CD14-positive monocyte (primary cell): ENCODE data around the gene MEGF6. TPM values are rescaled to one million over a fixed set of nuclear protein-coding genes. Genes with fewer than 3 reads are reported as not detected.

Experiments
- DNase-seq, 3 donors: peaks; one replicate each; pipeline ENCODE4 v3.0.0-alpha.2; 2011 to 2022
- H2AFZ ChIP-seq: 2 replicates; pipeline ENCODE4 v1.6.0; 2012; ENCODE audit warnings: mild to moderate bottlenecking, low read depth, low read length, inconsistent platforms; ENCODE audit not compliant: insufficient read depth, poor library complexity, severe bottlenecking
- H3K27ac ChIP-seq, 2 donors: 1 replicate in 1 of 2; 2 replicates in 1 of 2; pipeline ENCODE4 v1.5.1; 2012 to 2013; ENCODE audit warnings: low read length in 2 of 2, control low read depth in 1 of 2, inconsistent platforms in 1 of 2, low read depth in 1 of 2, mild to moderate bottlenecking in 1 of 2
- H3K27me3 ChIP-seq, 2 donors: one replicate each; pipeline versions ENCODE4 v1.6.0 to v1.6.1; 2011 to 2013; ENCODE audit warnings: low read length in 2 of 2; ENCODE audit not compliant: control insufficient read depth in 2 of 2, insufficient read depth in 2 of 2
- H3K36me3 ChIP-seq, 2 donors: replicated peaks in 1 of 2; 1 replicate in 1 of 2; 2 replicates in 1 of 2; pipeline versions ENCODE4 v1.5.1 to v1.6.1; 2012 to 2013; ENCODE audit warnings: low read length in 2 of 2, control low read depth in 1 of 2, inconsistent platforms in 1 of 2, mild to moderate bottlenecking in 1 of 2; ENCODE audit not compliant: insufficient read depth in 2 of 2, control insufficient read depth in 1 of 2
- H3K4me1 ChIP-seq, 2 donors: 1 replicate in 1 of 2; 2 replicates in 1 of 2; pipeline versions ENCODE4 v1.5.1 to v1.6.1; 2012 to 2013; ENCODE audit warnings: low read length in 2 of 2, control low read depth in 1 of 2, inconsistent platforms in 1 of 2, mild to moderate bottlenecking in 1 of 2, moderate library complexity in 1 of 2; ENCODE audit not compliant: insufficient read depth in 2 of 2, control insufficient read depth in 1 of 2
- H3K4me2 ChIP-seq: replicated peaks from 2 replicates; pipeline ENCODE3; 2012; ENCODE audit warnings: low read length, moderate library complexity, mild to moderate bottlenecking; ENCODE audit not compliant: poor library complexity, severe bottlenecking; ENCODE audit errors: extremely low read depth
- H3K4me3 ChIP-seq, 3 experiments: fragments of 200-600 bp in 1 of 3; sonication (generic) in 1 of 3; replicated peaks in 1 of 3; 1 replicate in 2 of 3; 2 replicates in 1 of 3; pipeline ENCODE4 v1.5.1; 2011 to 2013; ENCODE audit warnings: low read length in 3 of 3, mild to moderate bottlenecking in 3 of 3, control low read depth in 2 of 3, low read depth in 2 of 3, inconsistent platforms in 1 of 3, moderate library complexity in 1 of 3
- H3K79me2 ChIP-seq: 2 replicates; pipeline ENCODE4 v1.6.0; 2012; ENCODE audit warnings: mild to moderate bottlenecking, control low read depth, inconsistent platforms, low read length, moderate library complexity; ENCODE audit not compliant: insufficient read depth
- H3K9ac ChIP-seq: 2 replicates; pipeline ENCODE4 v1.6.0; 2017; ENCODE audit warnings: low read length, mild to moderate bottlenecking; ENCODE audit not compliant: insufficient read depth, poor library complexity, severe bottlenecking
- H3K9me3 ChIP-seq, 2 donors: replicated peaks in 1 of 2; 1 replicate in 1 of 2; 2 replicates in 1 of 2; pipeline versions ENCODE4 v1.5.1 to v1.6.1; 2012 to 2013; ENCODE audit warnings: low read length in 2 of 2, control low read depth in 1 of 2; ENCODE audit not compliant: control insufficient read depth in 1 of 2, insufficient read depth in 1 of 2
- H4K20me1 ChIP-seq: 2 replicates; pipeline ENCODE4 v1.6.0; 2012; ENCODE audit warnings: mild to moderate bottlenecking, low read length, control low read depth, moderate library complexity; ENCODE audit not compliant: insufficient read depth
- H3K27ac Mint-ChIP-seq, 7 donors: one replicate each; pipeline ENCODE4 v1.8.0; 2020; ENCODE audit warnings: mild to moderate bottlenecking in 7 of 7, mixed read lengths in 7 of 7, moderate library complexity in 6 of 7, inconsistent platforms in 2 of 7
- H3K27me3 Mint-ChIP-seq, 3 donors: one replicate each; pipeline ENCODE4 v1.8.0; 2021 to 2022; ENCODE audit warnings: low read depth in 3 of 3, mild to moderate bottlenecking in 3 of 3, mixed read lengths in 3 of 3, moderate library complexity in 3 of 3, inconsistent platforms in 1 of 3
- H3K36me3 Mint-ChIP-seq, 2 donors: one replicate each; pipeline ENCODE4 v1.8.0; 2020; ENCODE audit warnings: mixed read lengths in 2 of 2, inconsistent platforms in 1 of 2, mild to moderate bottlenecking in 1 of 2
- H3K4me1 Mint-ChIP-seq: one replicate; pipeline ENCODE4 v1.8.0; 2020; ENCODE audit warnings: mild to moderate bottlenecking, mixed read lengths
- H3K4me3 Mint-ChIP-seq, 2 donors: one replicate each; pipeline ENCODE4 v1.8.0; 2020; ENCODE audit warnings: mild to moderate bottlenecking in 2 of 2, mixed read lengths in 2 of 2, moderate library complexity in 1 of 2
- H3K9me3 Mint-ChIP-seq, 7 donors: one replicate each; pipeline ENCODE4 v1.8.0; 2020 to 2022; ENCODE audit warnings: mixed read lengths in 7 of 7, mild to moderate bottlenecking in 6 of 7, moderate library complexity in 6 of 7, inconsistent platforms in 2 of 7
- WGBS: methylation state at CpG from one replicate; pipeline ENCODE4 v1.1.5; 2013; ENCODE audit warnings: missing lambda C conversion rate; ENCODE audit not compliant: insufficient coverage; 5-methylcytosine and 5-hydroxymethylcytosine counted together
- intact Hi-C, 2 donors: fragments of 100-400 bp; cut with micrococcal nuclease; formaldehyde crosslinking; loops; one replicate each; pipeline versions ENCODE4 v1.15.0 to v1.15.1; 2023
- polyA plus RNA-seq, 3 donors: library from polyadenylated mRNA; depleted of rRNA in 1 of 3; unstranded in 2 of 3; stranded (reverse) in 1 of 3; fragments of 300-500 nt in 2 of 3; fragments of >200 nt in 1 of 3; fragmentation: Illumina TruSeq in 2 of 3; gene quantifications; 1 replicate in 2 of 3; 2 replicates in 1 of 3; pipeline ENCODE4 v1.2.3, GENCODE V29; 2012 to 2021
- TF ChIP-seq, protein P1 (sequence below): fragments of 200-600 bp; IDR thresholded peaks from one replicate; pipeline ENCODE4 v1.8.0; 2022; ENCODE audit warnings: antibody characterized with exemption, mild to moderate bottlenecking

The MEGF6 gene
- polyA plus RNA-seq, 3 donors, result 0.39 to 3.8 (median 1.2) TPM

DNA sequence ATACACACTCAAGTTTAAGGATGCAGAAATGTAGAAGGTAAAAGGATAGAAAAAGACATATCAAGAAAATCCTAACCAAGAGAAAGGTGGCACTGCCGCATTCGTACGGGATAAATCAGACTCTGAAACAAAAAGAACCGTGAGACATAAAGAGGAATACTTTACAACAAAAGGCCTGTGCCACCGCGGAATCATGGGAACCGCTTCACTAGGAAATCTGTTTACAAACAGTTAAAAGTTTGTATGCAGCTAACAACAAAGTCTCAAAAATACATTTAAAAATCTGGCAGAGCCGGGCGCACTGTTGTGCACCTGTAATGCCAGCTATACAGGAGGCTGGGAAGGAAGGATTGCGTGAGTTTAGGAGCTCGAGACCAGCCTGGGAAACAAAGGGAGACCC lies 30.5 kb upstream of the MEGF6 start:
- TF ChIP-seq, protein P1, sequence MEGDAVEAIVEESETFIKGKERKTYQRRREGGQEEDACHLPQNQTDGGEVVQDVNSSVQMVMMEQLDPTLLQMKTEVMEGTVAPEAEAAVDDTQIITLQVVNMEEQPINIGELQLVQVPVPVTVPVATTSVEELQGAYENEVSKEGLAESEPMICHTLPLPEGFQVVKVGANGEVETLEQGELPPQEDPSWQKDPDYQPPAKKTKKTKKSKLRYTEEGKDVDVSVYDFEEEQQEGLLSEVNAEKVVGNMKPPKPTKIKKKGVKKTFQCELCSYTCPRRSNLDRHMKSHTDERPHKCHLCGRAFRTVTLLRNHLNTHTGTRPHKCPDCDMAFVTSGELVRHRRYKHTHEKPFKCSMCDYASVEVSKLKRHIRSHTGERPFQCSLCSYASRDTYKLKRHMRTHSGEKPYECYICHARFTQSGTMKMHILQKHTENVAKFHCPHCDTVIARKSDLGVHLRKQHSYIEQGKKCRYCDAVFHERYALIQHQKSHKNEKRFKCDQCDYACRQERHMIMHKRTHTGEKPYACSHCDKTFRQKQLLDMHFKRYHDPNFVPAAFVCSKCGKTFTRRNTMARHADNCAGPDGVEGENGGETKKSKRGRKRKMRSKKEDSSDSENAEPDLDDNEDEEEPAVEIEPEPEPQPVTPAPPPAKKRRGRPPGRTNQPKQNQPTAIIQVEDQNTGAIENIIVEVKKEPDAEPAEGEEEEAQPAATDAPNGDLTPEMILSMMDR, result no peak
- H3K4me3 ChIP-seq, result no peak overlapping the region
- WGBS, result 100% methylated on average over 2 of the region's 11 CpGs
- Mint-ChIP-seq H3K4me1 (no peaks in the 10 kb centered on the region), H3K36me3 (peaks cover 69 to 88% of the 10 kb centered on the region in 2 donors), H3K27ac (no peak overlapping the region), H3K27me3 (peaks cover 0 to 3% (median 0%) of the 10 kb centered on the region in 3 donors), H3K9me3 (peaks cover 0 to 3% (median 0%) of the 10 kb centered on the region in 7 donors), H3K4me3 (no peak overlapping the region)
- no peak overlapping the region for H2AFZ ChIP-seq
- intact Hi-C loops, result no loop called here
- no peaks in the 10 kb centered on the region for H3K9me3 ChIP-seq
- no peak overlapping the region for H3K4me2 ChIP-seq
- no peak overlapping the region for H3K27ac ChIP-seq
- no peak for DNase-seq
- no peak overlapping the region for H3K9ac ChIP-seq
- peaks cover 15% of the 10 kb centered on the region for H4K20me1 ChIP-seq
- no peaks in the 10 kb centered on the region for H3K4me1 ChIP-seq
- H3K36me3 ChIP-seq, result peaks cover 65 to 92% of the 10 kb centered on the region in 2 donors
- no peaks in the 10 kb centered on the region for H3K27me3 ChIP-seq
- no peaks in the 10 kb centered on the region for H3K79me2 ChIP-seq

DNA sequence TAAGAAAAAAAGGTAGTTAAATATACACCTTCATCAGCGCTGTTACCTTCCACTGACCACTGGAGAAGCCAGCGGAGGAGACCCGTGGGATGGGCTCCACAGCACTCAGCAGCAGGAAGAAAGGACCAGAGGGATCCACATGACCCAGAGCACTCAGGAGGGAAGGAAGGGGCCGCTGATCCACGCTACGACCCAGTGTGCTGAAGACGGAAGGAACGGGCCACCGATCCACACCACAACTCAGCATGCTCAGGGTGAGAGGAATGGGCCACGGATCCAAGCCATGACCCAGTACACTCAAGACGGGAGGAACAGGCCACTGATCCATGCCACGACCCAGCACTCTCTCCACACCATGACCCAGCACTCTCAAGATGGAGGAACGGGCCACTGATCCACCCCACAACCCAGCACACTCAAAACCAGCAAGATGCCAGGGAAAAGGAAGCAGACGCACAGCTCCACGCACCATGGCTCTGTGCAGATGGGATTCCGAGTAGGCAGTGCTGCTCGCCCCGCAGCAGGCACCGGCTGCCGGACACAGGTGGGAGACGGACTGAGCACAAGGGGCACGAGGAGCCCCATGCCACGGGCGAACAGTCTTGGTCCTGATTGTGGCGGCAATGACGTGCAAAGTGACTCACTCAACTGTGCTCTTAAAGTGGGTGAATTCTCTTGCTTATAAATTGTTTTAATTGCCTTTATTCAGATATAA lies 29.9 kb upstream of the MEGF6 start:
- no peak overlapping the region for H3K9ac ChIP-seq
- no peak overlapping the region for H3K4me3 ChIP-seq
- H2AFZ ChIP-seq, result no peak overlapping the region
- H3K36me3 ChIP-seq, result peaks cover 65 to 92% of the 10 kb centered on the region in 2 donors
- TF ChIP-seq, protein P1, result no peak
- Mint-ChIP-seq H3K9me3 (peaks cover 0 to 3% (median 0%) of the 10 kb centered on the region in 7 donors), H3K4me3 (no peak overlapping the region), H3K36me3 (peaks cover 71 to 88% of the 10 kb centered on the region in 2 donors), H3K4me1 (no peaks in the 10 kb centered on the region), H3K27me3 (peaks cover 0 to 3% (median 0%) of the 10 kb centered on the region in 3 donors), H3K27ac (no peak overlapping the region)
- no peak overlapping the region for H3K4me2 ChIP-seq
- no peaks in the 10 kb centered on the region for H3K4me1 ChIP-seq
- intact Hi-C loops, result no loop called here
- H3K27me3 ChIP-seq, result no peaks in the 10 kb centered on the region
- H3K79me2 ChIP-seq, result no peaks in the 10 kb centered on the region
- H3K27ac ChIP-seq, result no peak overlapping the region
- peaks cover 15% of the 10 kb centered on the region for H4K20me1 ChIP-seq
- WGBS, result 97% methylated on average over 19 of the region's 26 CpGs
- no peak for DNase-seq
- H3K9me3 ChIP-seq, result no peaks in the 10 kb centered on the region
